ENCODE measurements around the gene ARNT2. TPM values are rescaled to one million over a fixed set of nuclear protein-coding genes. Genes with fewer than 3 reads are reported as not detected.

ARNT2 gene
- total and polyA plus RNA-seq, 2 experiments from 2014 or later: 3.9 to 5.3 TPM

GRCh38 chr15:80584561-80584964, 180.4 kb downstream of the ARNT2 start:
- no peaks in the 10 kb centered on the region for H3K27me3 ChIP-seq
- no peaks in the 10 kb centered on the region for H3K9me3 ChIP-seq (ENCODE audit: low read depth)
- H3K4me2 ChIP-seq: no peak overlapping the region
- H3K79me2 ChIP-seq: no peaks in the 10 kb centered on the region
- no peaks in the 10 kb centered on the region for H4K20me1 ChIP-seq (ENCODE audit: insufficient read depth, poor library complexity, severe bottlenecking)
- no peaks in the 10 kb centered on the region for H3K9me2 ChIP-seq (replicated peaks; ENCODE audit: insufficient read depth)
- no peak overlapping the region for H2AFZ ChIP-seq
- TF ChIP-seq EZH2 (IDR thresholded peaks at IDR 0.05; ENCODE audit: borderline replicate concordance) (no peak), CTCF (IDR thresholded peaks at IDR 0.05; ENCODE audit: poor library complexity) (no peak), EZH2phosphoT487 (IDR thresholded peaks at IDR 0.05; ENCODE audit: low read depth, severe bottlenecking, unreplicated experiment) (no peak)
- WGBS (ENCODE audit: low lambda C conversion rate, missing lambda C conversion rate): 59% methylated on average over 7 of the region's 7 CpGs
- no peaks in the 10 kb centered on the region for H3K36me3 ChIP-seq (replicated peaks; ENCODE audit: insufficient read depth, low read depth)
- H3K4me3 ChIP-seq: no peak overlapping the region
- H3K27ac ChIP-seq: no peak overlapping the region
- peaks cover 11% of the 10 kb centered on the region for H3K4me1 ChIP-seq (ENCODE audit: insufficient read depth)
- no peak for DNase-seq (ENCODE audit: low spot score)

DNA sequence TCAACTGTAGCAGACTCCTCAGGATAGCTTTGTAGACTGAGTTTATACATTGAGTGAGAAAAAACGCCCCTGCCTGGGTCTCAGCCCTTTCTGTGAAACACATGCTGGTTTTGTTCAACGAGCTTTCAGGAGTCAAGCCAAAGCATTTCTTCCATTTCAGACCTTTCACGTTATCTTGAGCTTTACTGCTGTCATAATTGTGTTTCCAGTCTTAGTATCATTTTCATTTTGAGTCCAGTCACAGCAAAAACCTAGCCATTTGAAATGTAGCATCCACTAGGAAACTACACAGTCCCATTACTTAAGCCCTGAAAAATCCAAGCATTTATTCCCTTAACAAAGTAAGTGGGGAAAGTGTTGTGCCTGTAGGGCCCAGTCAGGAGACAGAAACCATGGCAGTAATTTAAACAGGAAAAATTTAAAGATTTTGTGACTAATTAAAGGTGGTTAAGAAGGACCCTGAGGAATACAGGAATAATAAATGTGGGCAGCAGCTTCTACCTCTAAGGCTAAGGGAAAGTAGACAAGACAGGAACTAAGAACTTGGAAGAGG, 180.9 kb downstream of the ARNT2 start:
- no peak overlapping the region for H3K4me2 ChIP-seq

GRCh38 chr15:80585544-80586018, 181.4 kb downstream of the ARNT2 start:
- H4K20me1 ChIP-seq (ENCODE audit: insufficient read depth, poor library complexity, severe bottlenecking): no peaks in the 10 kb centered on the region
- no peak for DNase-seq (ENCODE audit: low spot score)
- 80% methylated on average over 6 of the region's 6 CpGs for WGBS (ENCODE audit: low lambda C conversion rate, missing lambda C conversion rate)
- no peaks in the 10 kb centered on the region for H3K27me3 ChIP-seq
- no peak overlapping the region for H2AFZ ChIP-seq
- TF ChIP-seq CTCF (IDR thresholded peaks at IDR 0.05; ENCODE audit: poor library complexity) (no peak), EZH2phosphoT487 (IDR thresholded peaks at IDR 0.05; ENCODE audit: low read depth, severe bottlenecking, unreplicated experiment) (no peak), EZH2 (IDR thresholded peaks at IDR 0.05; ENCODE audit: borderline replicate concordance) (no peak)
- H3K4me1 ChIP-seq (ENCODE audit: insufficient read depth): peaks cover 11% of the 10 kb centered on the region
- no peaks in the 10 kb centered on the region for H3K9me3 ChIP-seq (ENCODE audit: low read depth)
- H3K36me3 ChIP-seq (replicated peaks; ENCODE audit: insufficient read depth, low read depth): no peaks in the 10 kb centered on the region
- H3K79me2 ChIP-seq: no peaks in the 10 kb centered on the region
- no peaks in the 10 kb centered on the region for H3K9me2 ChIP-seq (replicated peaks; ENCODE audit: insufficient read depth)
- no peak overlapping the region for H3K27ac ChIP-seq
- H3K4me2 ChIP-seq: no peak overlapping the region
- H3K4me3 ChIP-seq: no peak overlapping the region

More for the DNA sequence above, 180.9 kb downstream of the ARNT2 start:
- Histone ChIP-seq H3K4me3 (no peak overlapping the region), H3K36me3 (replicated peaks; ENCODE audit: insufficient read depth, low read depth) (no peaks in the 10 kb centered on the region), H3K27me3 (no peaks in the 10 kb centered on the region), H2AFZ (no peak overlapping the region), H3K9me2 (replicated peaks; ENCODE audit: insufficient read depth) (no peaks in the 10 kb centered on the region), H4K20me1 (ENCODE audit: insufficient read depth, poor library complexity, severe bottlenecking) (no peaks in the 10 kb centered on the region), H3K9me3 (ENCODE audit: low read depth) (no peaks in the 10 kb centered on the region), H3K79me2 (no peaks in the 10 kb centered on the region), H3K4me1 (ENCODE audit: insufficient read depth) (peaks cover 11% of the 10 kb centered on the region), H3K27ac (no peak overlapping the region)
- TF ChIP-seq EZH2phosphoT487 (IDR thresholded peaks at IDR 0.05; ENCODE audit: low read depth, severe bottlenecking, unreplicated experiment): no peak
- TF ChIP-seq EZH2 (IDR thresholded peaks at IDR 0.05; ENCODE audit: borderline replicate concordance): no peak
- no peak for DNase-seq (ENCODE audit: low spot score)
- WGBS (ENCODE audit: low lambda C conversion rate, missing lambda C conversion rate): 66% methylated on average over 3 of the region's 3 CpGs

DNA sequence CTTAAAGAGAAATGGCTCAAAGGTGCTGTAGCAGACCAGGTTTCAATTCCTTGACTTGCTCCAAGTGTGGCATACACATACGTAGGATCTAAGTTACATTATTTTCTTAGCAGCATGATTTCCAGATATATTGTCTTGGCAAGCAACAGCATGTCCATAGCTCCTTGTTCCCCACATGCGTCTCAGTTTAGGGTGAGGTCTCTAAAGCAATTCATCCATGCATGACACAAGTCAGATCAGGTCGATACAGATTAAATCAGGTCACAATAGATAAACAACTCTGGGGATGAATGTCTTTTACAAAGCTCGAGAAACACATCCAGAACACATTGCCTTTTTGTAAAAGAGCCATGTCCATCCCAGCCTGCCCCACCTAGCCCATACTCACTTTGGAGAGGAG, 182.0 kb downstream of the ARNT2 start:
- no peaks in the 10 kb centered on the region for H4K20me1 ChIP-seq (ENCODE audit: insufficient read depth, poor library complexity, severe bottlenecking)
- WGBS (ENCODE audit: low lambda C conversion rate, missing lambda C conversion rate): 96% methylated on average over 4 of the region's 4 CpGs
- TF ChIP-seq EZH2phosphoT487 (IDR thresholded peaks at IDR 0.05; ENCODE audit: low read depth, severe bottlenecking, unreplicated experiment) (no peak), CTCF (IDR thresholded peaks at IDR 0.05; ENCODE audit: poor library complexity) (no peak), EZH2 (IDR thresholded peaks at IDR 0.05; ENCODE audit: borderline replicate concordance) (no peak)
- no peak overlapping the region for H3K4me2 ChIP-seq
- H2AFZ ChIP-seq: no peak overlapping the region
- no peaks in the 10 kb centered on the region for H3K79me2 ChIP-seq
- no peak for DNase-seq (ENCODE audit: low spot score)
- H3K27ac ChIP-seq: no peak overlapping the region
- no peak overlapping the region for H3K4me3 ChIP-seq
- no peaks in the 10 kb centered on the region for H3K36me3 ChIP-seq (replicated peaks; ENCODE audit: insufficient read depth, low read depth)
- H3K4me1 ChIP-seq (ENCODE audit: insufficient read depth): peaks cover 11% of the 10 kb centered on the region
- H3K27me3 ChIP-seq: no peaks in the 10 kb centered on the region
- H3K9me3 ChIP-seq (ENCODE audit: low read depth): no peaks in the 10 kb centered on the region
- no peaks in the 10 kb centered on the region for H3K9me2 ChIP-seq (replicated peaks; ENCODE audit: insufficient read depth)

Data from hepatocyte (in vitro differentiated cells).